ENCODE data around the gene NFIB. TPM values are rescaled to one million over a fixed set of nuclear protein-coding genes. Genes with fewer than 3 reads are reported as not detected.
A peak's percentile ranks its signal among the peaks of the same experiment; 100 is the strongest.

Gene NFIB
- total RNA-seq, 2 donors from 2014 or later: 131 to 165 TPM

DNA sequence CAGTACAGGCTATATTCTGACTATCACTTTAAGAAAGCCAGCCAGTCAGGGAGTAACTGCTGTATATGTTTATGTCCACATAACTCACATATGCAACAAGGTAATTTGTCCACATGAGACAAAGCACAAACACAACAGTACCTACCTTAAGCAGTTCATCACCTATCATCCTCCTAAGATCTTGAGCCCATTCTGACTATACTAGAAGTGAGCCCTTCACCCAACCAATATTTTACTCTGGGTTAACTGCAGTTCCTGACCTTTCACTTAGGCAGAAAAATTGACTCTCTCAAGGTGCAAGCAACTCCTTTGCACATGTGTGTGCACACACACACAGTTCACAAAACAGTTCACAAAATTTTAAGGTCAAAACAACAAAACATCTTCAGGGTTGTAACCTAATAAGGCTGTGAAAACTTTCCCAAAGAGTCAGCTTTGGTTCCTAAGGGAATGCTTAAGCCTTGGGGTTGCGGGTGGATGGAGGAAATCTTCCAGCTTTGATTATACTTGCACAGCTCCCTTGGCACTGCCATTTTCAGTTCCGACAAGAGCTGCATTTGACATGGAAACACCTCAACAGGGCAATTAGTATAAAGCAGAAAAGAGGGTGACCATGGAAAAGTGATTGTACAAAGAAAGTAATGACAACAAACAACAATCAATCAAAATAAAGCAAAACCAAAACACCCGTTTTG lies 215.3 kb downstream of the NFIB start:
- 76% methylated on average over 3 of the region's 3 CpGs for WGBS
- no peaks in the 10 kb centered on the region for H3K27me3 ChIP-seq (replicated peaks; ENCODE audit: insufficient read depth)
- H3K4me1 ChIP-seq (replicated peaks): peaks cover 3% of the 10 kb centered on the region
- no peak for TF ChIP-seq POLR2A (IDR thresholded peaks at IDR 0.05)
- TF ChIP-seq, protein P1, sequence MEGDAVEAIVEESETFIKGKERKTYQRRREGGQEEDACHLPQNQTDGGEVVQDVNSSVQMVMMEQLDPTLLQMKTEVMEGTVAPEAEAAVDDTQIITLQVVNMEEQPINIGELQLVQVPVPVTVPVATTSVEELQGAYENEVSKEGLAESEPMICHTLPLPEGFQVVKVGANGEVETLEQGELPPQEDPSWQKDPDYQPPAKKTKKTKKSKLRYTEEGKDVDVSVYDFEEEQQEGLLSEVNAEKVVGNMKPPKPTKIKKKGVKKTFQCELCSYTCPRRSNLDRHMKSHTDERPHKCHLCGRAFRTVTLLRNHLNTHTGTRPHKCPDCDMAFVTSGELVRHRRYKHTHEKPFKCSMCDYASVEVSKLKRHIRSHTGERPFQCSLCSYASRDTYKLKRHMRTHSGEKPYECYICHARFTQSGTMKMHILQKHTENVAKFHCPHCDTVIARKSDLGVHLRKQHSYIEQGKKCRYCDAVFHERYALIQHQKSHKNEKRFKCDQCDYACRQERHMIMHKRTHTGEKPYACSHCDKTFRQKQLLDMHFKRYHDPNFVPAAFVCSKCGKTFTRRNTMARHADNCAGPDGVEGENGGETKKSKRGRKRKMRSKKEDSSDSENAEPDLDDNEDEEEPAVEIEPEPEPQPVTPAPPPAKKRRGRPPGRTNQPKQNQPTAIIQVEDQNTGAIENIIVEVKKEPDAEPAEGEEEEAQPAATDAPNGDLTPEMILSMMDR (IDR thresholded peaks at IDR 0.05): no peak
- no peak for TF ChIP-seq POLR2AphosphoS5 (IDR thresholded peaks at IDR 0.05)
- intact Hi-C loops (cut with DNase I): loop anchor here (10.0 kb wide), 1 partner anchor 216 kb away; the partner anchor contains the start of gene NFIB
- H3K9me3 ChIP-seq: no peaks in the 10 kb centered on the region
- peak overlapping the region; percentile 2 to 43 for H3K27ac ChIP-seq
- DNase-seq (ENCODE audit: low spot score): no peak
- no peak overlapping the region for H3K4me3 ChIP-seq
- H3K36me3 ChIP-seq: no peaks in the 10 kb centered on the region

DNA sequence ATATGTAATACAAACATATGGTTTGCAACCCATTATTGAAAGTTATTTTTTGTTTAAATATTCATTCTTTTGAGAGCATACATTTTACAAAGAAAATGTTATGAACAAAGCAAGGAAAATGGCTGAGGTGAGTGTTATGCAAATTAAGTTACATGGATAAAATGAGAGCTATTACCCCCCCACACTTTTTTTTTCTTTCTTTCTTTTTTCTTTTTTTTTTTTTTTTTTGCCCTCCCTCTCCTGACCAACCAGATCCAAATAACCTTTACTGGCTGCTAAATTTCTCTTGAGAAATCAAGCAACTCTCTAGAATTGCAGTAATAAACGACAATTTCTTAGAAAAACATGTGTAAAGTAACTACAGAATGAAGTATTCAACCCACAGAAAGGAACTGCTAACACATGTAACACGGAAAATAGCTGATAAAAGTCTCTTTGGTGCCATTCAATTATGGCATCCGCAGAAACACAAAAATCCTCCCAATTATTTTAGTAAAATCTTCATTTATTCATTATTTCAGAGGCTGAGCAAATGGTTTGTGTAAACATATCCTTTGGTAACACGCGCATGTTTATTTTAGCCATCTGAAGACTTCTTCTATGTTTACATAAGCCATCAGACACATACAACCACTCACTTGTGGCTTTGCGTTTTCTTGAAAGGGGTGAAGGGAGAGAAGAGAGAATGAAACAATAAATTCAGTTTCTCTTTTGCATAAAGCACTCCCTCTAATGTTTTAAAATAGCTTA lies 216.1 kb downstream of the NFIB start:
- Histone ChIP-seq H3K27me3 (replicated peaks; ENCODE audit: insufficient read depth) (no peaks in the 10 kb centered on the region), H3K27ac (peak overlapping the region; percentile 2 to 71), H3K36me3 (no peaks in the 10 kb centered on the region), H3K9me3 (no peaks in the 10 kb centered on the region), H3K4me1 (replicated peaks) (peaks cover 3% of the 10 kb centered on the region), H3K4me3 (no peak overlapping the region)
- TF ChIP-seq POLR2A (IDR thresholded peaks at IDR 0.05): no peak
- TF ChIP-seq, protein P1 (IDR thresholded peaks at IDR 0.05): no peak
- TF ChIP-seq POLR2AphosphoS5 (IDR thresholded peaks at IDR 0.05): peak; percentile 69
- intact Hi-C loops (cut with DNase I): loop anchor here (2.0 to 10.0 kb wide), 2 partner anchors 67 to 217 kb away; partner anchors contain the start of gene NFIB
- no peak for DNase-seq (ENCODE audit: low spot score)
- 28% methylated on average over 6 of the region's 6 CpGs for WGBS

DNA sequence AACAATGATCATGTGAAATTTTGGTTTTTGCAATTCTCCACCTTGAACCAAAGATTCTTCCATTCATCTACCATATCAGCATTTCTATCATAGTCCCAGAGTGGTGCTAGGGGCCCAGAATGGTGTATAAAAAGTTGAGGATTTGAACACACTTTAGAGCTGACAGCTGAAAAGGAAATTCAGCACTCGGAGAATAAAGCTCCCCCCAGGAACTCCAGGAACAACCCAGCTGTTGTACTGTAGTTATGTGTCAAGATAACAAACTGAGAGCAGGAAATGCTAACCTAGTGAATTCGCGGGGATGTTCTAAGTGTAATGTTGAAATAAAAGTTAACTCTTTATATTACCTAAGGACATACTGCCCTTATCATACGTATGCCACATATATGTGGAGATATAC lies 216.7 kb downstream of the NFIB start:
- H3K27ac ChIP-seq: peak overlapping the region; percentile 69 to 71
- TF ChIP-seq, protein P1 (IDR thresholded peaks at IDR 0.05): no peak
- TF ChIP-seq POLR2A (IDR thresholded peaks at IDR 0.05): no peak
- peak; percentile 16 for TF ChIP-seq POLR2AphosphoS5 (IDR thresholded peaks at IDR 0.05)
- 19% methylated on average over 4 of the region's 4 CpGs for WGBS
- intact Hi-C loops (cut with DNase I): loop anchor here (2.0 to 10.0 kb wide), 2 partner anchors 66 to 218 kb away; partner anchors contain the start of gene NFIB
- H3K4me1 ChIP-seq (replicated peaks): peaks cover 3% of the 10 kb centered on the region
- no peak for DNase-seq (ENCODE audit: low spot score)
- no peaks in the 10 kb centered on the region for H3K36me3 ChIP-seq
- no peaks in the 10 kb centered on the region for H3K9me3 ChIP-seq
- no peaks in the 10 kb centered on the region for H3K27me3 ChIP-seq (replicated peaks; ENCODE audit: insufficient read depth)
- H3K4me3 ChIP-seq: no peak overlapping the region

DNA sequence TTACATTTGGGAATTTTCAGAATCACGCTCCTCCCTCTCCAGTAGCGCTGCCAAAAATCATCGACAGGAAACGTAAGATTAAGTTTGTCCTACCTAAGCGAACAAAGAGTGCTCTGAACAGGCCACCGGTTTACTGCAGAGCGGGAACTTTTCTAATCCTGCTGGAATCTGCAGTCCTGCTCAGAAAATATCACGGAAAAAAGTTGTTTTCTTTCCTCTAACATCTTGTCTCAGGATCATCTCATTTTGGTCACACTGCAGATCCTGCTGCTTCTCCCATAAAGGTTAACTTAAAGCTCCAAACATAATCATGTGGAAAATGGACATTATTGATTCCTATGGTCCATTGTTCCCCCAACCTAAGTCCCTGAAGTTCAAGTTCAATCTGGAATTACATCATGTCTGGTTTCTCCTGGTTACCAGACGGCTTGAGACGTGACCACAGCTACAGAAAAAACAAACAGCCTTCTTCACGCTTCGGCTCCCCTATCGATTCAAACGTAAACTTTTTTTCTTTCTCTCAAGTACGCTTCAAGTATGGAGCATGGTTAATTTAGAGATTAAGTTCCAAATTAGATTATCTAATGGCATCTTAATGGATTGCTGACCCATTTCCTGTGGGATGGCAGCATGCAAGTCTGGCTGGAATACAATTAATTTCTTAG lies 217.6 kb downstream of the NFIB start:
- Histone ChIP-seq H3K27ac (peak overlapping the region; percentile 69 to 71), H3K9me3 (no peaks in the 10 kb centered on the region), H3K27me3 (replicated peaks; ENCODE audit: insufficient read depth) (no peaks in the 10 kb centered on the region), H3K4me1 (replicated peaks) (peaks cover 3% of the 10 kb centered on the region), H3K4me3 (peak overlapping the region in 1 of 2 donors; percentile 5), H3K36me3 (no peaks in the 10 kb centered on the region)
- TF ChIP-seq POLR2AphosphoS5 (IDR thresholded peaks at IDR 0.05): peak; percentile 56
- TF ChIP-seq POLR2A (IDR thresholded peaks at IDR 0.05): no peak
- DNase-seq (ENCODE audit: low spot score): peak; percentile 40
- 12% methylated on average over 15 of the region's 15 CpGs for WGBS
- intact Hi-C loops (cut with DNase I): loop anchor here (2.0 to 10.0 kb wide), 2 partner anchors 66 to 218 kb away; partner anchors contain the start of gene NFIB

DNA sequence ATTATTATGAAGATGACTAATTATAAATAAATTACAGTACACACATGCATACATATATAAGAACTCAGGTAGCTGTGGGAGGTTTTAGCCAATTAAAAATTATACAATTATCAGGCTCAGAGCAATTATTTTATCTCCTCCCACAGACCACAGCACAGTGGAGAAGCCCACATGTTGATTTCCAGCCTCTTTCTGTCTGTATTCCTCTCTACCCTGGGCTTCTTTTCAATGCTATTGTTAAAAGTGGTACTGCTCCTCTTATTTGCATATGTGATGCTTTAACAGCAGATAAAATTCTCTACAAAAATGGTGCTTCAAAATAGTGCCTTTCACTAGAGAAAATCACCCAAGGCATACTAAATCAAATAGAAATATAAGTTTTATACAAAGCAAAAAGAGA lies 218.7 kb downstream of the NFIB start:
- Histone ChIP-seq H3K27ac (no peak overlapping the region), H3K4me1 (replicated peaks) (peaks cover 3% of the 10 kb centered on the region), H3K27me3 (replicated peaks; ENCODE audit: insufficient read depth) (no peaks in the 10 kb centered on the region), H3K4me3 (no peak overlapping the region), H3K36me3 (no peaks in the 10 kb centered on the region), H3K9me3 (no peaks in the 10 kb centered on the region)
- intact Hi-C loops (cut with DNase I): loop anchor here (10.0 kb wide), 1 partner anchor 220 kb away; the partner anchor contains the start of gene NFIB
- TF ChIP-seq POLR2A (IDR thresholded peaks at IDR 0.05) (no peak), POLR2AphosphoS5 (IDR thresholded peaks at IDR 0.05) (no peak)
- TF ChIP-seq, protein P1 (IDR thresholded peaks at IDR 0.05): no peak
- no peak for DNase-seq (ENCODE audit: low spot score)
